ENCODE results near the gene LBHD2.

The LBHD2 gene

GRCh38 chr14:103070263-103070885 lies 13.6 kb upstream of the LBHD2 start:
- no peak for DNase-seq

DNA sequence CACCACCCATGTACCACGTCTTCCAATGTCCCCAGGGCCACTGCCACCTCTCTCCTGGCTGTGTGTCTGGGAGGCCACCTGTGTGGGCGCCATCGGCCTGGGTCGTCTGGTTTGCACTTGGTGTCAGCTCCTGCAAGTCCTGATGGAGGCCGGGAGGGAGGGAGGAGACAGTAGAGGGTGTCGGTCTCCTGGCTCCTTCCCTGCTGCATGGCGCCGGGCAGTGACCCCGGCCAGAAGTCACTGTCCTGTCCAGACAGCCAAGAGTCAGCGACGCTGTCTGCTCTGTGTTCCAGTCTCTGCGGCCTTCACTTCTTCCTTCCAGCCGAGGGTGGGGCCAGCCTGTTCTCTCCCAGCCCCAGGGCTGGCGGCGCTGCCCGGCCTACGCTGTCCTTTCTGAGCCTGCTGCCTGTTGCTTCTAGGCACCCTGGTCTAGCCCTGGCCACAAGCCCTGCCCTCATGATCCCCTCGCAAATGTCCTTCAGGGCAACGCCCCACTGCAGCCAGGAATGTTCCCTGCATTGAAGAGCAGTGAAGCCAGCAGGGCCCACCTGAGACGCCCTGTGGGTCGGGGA lies 13.0 kb upstream of the LBHD2 start:
- DNase-seq, result no peak

DNA sequence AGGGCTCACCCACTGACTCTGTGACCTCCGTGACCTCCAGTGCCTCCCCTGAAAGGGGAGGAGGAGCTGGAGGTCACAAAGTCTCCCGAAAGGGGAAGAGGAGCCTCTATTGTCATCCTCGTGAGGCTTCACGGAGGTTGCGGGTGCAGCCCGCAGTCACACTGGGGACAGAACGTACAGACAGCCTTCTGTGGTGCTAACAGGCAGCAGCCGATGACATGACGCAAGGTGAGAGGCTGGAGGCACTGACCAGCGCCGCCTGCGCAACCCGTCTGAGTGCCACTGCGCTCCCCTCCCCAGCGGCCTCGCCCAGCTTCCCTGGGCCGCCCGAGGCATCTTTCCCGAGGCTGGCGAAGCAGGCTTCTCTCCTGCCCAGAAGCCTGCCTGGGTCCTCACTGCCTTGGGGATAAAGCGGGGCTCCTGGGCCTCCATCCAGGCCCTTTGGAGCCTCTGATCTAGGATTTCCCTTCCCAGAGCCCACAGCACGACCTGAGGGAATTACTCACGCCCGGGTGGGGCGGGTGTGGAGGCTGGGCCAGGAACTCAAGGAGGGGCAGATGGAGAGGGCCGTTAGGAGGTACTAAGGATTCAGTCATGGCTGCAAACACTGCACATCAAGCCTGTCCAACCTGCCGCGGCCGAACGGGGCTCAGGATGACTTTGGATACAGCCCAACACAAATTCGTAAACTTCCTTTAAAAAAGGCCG lies 12.3 kb upstream of the LBHD2 start:
- DNase-seq, result no peak

DNA sequence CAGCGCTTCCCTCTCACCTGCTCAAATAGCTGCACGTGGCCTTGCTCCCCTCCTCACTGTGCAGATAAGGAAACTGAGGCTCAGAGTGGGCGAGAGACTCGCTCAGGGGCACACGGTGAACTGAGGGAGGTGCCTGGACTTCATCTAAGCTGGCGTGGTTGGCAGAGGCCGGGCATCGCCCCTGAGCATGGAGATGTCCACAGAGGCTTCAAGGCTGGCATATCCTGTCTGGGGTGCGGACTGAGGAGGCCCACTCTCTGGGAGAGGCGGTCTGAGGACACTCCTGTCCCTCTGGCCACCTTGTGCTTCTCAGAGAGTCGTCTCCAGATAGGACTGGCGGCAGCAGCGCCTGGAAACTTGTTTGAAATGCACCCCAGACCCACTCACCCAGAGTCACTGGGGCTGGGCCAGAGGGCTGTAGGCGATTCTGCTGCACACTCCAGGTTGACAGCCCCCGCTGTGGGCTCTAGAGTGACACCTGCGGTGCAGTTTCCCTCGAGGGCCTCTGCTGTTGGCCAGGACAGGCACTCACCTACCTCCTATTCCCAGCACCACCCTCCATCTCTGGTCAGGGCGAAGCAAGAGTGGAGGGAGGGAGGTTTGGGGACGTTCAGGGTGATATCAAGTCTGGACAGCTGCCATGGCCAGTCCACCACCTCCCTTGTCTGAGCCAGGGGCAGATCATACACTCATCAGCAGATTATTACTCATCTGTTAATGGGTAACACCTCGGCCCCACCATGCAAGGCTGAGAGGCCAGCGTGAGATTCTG lies 11.2 kb upstream of the LBHD2 start:
- no peak for DNase-seq

GRCh38 chr14:103073367-103073875 lies 10.6 kb upstream of the LBHD2 start:
- no peak for DNase-seq

GRCh38 chr14:103073876-103074728 lies 9.9 kb upstream of the LBHD2 start:
- no peak for DNase-seq

DNA sequence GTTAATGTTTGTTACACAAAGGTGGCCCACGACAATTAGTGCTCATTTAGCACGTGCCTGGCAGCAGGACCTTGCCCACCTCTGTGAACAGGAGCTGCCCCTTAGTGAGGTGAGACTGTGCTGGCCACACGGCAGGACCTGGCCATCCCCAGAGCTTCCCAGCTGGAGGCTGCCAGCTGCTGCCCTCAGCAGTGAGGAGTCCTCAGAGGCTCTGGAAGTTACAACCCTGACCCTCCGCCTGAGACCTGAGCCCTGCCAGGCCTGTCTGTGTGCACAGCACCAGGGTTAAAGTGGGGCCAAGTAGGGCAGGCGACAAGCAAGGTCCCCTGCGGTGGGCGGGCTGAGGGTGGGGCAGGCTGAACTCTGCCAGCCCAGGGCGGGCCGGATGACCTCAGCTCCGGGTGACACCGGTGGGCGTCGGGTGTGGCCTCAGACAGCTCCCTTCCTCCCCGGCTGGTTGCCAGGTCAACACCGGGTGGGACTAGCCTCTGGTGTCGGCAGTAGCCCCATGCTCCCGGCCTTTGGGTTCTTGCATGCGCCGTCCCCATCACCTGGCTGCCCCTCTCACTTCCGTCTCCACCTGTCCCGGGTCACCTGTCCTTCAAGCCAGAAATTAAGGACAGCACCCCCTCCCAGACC lies 9.2 kb upstream of the LBHD2 start:
- peak; percentile 25 for DNase-seq

GRCh38 chr14:103078420-103078749 lies 5.6 kb upstream of the LBHD2 start:
- peak; percentile 76 for DNase-seq

- DNase-seq, result no peak
These were observed 5.0 kb upstream of the LBHD2 start for GRCh38 chr14:103078860-103079587.

- DNase-seq, result no peak
These were observed 2.1 kb upstream of the LBHD2 start for GRCh38 chr14:103081951-103082350.

DNA sequence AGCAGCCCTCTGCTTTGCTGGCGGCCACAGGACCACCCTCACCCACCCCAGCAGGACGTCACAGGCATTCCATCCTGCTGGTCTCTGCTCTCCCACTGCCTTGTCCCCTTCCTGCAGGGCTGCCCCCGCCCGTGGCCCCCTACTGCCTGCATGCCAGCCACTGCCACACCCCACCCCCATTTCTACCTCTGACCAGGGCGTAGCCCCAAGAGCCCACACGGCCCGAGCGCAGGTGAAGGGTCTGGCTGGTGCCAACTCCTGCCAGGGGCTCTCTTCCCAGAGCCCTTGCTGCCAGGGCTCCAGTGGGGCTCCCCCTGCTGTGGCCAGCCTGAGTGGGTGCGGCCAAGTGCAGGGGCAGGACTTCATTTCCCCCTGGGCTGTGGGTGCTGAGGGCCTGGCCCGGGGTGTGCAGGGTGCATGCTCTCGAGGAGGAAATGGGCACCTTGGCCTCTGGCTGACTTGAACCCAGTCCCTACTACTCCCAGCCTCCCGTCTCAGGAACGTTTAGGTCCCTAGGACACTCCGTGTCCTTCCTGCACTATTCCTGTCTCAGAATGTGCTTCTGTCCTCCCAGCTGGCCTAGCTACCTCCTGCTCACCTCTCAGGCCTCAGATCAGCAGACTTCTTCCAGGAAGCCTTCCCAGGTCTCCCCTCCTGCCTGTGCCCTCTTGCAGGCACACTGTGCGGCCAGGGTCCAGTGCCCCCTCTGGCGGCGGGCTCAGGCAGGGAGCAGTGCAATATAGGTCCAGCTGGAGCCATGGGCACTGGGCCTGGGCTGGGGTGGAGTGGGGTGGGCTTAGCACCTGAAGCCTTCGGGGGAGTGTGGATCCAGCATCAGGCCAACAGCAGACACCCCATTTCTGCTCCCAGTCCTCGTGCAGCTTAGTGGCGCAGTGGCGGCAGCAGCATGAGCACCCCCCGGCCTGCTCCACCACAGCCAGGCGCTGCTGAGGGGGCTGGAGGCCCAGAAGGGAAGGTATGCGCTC lies 1.4 kb downstream of the LBHD2 start:
- no peak for DNase-seq

- DNase-seq, result no peak
These were observed 2.8 kb downstream of the LBHD2 start for GRCh38 chr14:103086771-103087342.

GRCh38 chr14:103087343-103087835 lies 3.4 kb downstream of the LBHD2 start:
- DNase-seq, result no peak

GRCh38 chr14:103088921-103089320 lies 4.9 kb downstream of the LBHD2 start:
- DNase-seq, result no peak

GRCh38 chr14:103089386-103090335 lies 5.7 kb downstream of the LBHD2 start:
- DNase-seq, result no peak

GRCh38 chr14:103090481-103091020 lies 6.5 kb downstream of the LBHD2 start:
- DNase-seq, result no peak

GRCh38 chr14:103091041-103091882 lies 7.3 kb downstream of the LBHD2 start:
- DNase-seq, result peak; percentile 65
